GM21515 (cell line): ENCODE data around the gene KLHL28.

Experiments used
- ATAC-seq: cut with Tn5 transposase; IDR thresholded peaks from one replicate; pipeline ENCODE4 v1.9.1; 2021; ENCODE audit not compliant: unreplicated experiment

Gene KLHL28

DNA sequence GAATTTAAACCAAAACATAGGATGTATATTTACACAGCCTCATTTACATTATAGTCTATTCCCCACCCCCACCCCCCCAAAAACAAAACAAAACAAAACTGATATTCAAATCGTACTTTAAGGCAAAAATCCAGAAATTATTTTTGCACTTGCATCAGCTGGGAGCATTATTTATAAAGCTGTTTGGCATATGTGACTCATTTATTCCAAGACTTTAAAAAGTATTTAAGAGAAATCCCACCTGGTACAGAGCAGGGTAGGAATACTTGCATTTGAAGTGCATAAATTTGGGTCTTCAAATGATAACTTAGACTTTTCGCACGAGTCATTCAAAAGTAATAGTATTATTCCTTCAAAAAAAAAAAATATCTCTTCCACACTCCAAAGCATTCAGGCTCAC, 1.1 kb downstream of the KLHL28 start:
- no peak for ATAC-seq

DNA sequence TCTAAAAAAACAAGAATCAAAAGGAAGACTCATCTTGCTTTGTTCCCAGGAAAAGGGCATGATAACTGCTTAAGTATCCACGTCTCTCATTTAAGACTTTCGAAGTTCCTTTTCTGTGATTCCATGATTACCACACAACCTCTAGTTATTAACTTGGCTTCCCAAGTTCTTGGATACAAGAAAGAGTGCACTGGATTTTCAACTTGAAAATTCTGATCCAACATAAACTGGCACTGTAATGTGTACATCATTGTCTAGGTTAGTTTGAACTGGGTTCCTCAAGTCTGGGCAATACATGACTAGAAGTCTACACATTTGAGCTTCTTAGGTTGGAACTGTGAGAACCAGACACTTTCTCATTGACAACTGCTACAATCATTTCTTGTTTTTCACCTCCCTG, 1.6 kb downstream of the KLHL28 start:
- ATAC-seq, result no peak

DNA sequence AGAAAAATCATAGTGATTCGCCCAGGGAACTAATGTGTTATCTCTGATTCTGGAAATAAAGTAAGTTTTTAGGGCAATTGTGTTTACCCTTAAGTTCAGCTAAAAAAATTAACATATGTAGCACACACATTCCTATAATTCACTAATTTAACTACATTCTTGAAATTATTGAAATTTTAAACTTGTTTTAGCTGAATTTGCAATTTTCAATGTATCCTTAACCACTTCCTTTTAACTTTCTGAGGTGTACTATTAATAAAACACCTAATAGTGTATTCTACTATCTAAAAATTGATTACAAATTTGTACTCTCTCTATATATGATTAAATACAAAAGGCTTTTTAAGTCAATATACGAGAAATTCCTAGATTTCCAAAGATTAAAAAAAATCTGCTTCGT, 2.2 kb downstream of the KLHL28 start:
- ATAC-seq, result no peak

DNA sequence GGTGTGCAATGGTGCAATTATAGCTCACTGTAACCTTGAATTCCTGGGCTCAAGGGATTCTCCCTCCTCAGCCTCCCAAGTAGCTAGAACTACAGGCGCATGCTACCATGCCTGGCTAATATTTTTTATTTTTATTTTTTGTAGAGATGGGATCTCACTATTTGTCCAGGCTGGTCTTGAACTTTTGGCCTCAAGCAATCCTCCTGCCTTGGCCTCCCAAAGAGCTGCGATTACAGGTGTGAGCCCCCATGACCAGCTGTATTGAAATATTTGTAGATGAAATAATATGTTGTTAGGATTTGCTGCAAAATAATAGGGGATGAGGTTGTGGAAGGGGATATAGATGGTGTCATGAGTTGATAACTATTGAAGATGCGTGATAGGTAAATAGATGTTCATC, 4.9 kb downstream of the KLHL28 start:
- no peak for ATAC-seq

DNA sequence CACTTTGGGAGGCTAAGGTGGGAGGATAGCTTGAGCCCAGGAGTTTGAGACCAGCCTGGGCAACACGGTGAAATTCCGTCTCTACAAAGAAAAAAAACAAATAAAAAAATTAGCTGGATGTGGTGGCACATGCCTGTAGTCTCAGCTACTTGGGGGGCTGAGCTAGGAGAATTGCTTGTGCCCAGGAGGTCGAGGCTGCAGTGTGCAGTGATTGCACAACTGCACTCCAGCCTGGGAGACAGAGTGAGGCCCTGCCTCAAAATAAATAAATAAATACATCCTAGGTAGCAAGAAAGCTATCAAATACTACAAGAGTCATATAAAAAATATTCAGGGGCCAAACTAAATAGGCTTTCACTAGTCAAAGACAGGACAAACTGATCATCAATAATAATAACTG, 6.2 kb downstream of the KLHL28 start:
- ATAC-seq, result no peak

DNA sequence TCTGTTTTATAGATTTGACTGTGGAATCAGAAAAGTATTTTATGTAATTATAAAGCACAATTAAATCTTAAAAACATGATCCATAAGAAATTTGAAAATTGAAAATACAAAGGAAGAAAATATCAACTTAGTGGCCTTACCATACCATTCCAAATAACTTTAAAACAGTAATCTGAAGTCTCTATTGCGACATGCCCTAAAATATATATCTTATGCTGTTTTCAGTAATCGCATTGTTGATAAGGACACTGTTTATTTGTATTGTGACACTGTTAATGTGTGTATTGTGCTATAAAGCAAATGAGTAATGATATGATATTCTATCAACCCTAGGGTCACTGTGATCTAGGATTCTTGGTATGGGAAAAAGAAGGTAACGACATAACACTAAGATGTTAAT, 7.0 kb downstream of the KLHL28 start:
- ATAC-seq, result no peak

DNA sequence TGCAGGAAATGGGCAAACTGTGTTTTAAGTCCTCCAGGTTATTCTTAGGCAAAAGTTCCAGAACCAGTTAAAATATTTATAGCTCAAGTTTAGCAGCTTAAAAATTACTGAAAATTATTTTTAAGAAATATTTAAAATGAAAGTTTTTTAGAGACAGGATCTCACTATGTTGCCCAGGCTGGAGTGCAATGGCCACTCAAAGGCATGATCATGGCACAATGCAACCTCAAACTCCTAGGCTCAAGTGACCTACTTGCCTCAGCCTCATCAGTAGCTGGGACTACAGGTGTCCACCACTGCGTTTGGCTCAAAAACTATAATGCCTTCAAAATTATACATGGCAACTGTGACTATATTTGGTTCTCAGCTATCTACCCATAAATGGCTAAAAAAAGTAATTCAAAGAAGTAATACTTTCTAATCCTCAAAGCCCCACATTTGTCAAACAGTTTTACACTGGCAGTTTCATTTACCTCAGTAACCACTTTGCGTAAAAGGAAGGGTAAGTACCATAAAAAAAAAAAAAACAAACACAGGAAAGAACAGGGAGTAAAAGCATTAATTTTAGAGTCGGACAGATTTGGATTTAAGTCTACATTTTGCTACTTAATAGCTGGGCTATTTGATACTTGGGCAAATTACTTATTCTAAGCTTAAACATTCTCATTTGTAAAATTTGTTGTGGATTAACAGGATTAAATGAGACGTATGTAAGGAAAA, 9.2 kb downstream of the KLHL28 start:
- ATAC-seq, result no peak

DNA sequence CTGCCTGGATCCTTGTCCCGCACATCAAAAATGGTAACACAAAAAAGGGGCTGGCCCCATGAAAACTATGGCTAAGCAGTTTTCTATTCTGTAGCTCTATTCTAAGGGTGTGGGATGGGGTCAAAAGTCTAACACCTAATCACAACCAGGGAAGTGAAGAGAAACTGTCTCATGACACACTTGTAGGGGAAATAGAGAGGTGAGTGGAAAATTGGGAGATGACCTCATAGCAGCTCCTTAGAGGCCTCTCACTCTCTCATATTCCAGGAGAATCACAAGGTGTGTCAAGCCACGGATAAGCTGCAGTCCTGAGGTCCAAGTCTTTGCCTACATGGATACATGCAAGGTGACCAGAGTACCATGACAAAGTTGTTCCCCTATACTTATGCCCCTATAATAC, 10.7 kb downstream of the KLHL28 start:
- ATAC-seq, result no peak

DNA sequence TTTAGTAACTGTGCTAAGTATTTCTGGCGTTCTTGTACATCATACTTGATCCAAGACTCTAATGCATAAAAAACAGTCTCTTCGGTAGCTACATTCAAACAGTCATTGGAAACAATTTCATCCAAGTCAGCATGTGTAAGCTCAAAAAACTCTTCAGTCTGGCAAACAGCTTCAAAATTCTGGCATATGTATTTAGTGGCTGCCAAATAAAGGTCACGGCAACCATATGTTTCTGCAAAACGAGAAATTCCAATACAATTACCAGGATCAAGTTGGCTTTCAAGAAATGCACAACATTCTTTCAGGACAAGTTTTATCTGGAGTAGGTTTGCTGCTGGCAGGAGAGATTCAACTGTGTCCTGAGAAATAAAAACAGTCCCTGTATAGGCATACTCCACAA, 16.5 kb downstream of the KLHL28 start:
- ATAC-seq, result no peak

DNA sequence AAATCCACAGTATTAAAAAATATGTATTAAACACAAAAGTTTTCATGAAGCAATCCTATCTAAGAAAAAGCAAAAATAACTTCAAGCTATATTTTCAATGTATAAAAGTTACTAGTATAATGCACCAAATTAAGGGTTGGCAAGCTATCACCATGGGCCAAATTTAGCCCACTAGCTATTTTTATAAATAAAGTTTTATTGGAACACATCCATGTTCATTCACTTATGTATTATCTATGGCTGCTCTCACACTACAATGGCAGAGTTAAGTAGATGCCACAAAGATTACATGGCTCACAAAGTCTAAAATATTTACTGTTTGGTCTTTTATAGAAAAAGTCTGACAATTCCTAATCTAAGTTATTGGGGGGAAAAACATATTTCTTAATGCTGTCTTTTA, 17.6 kb downstream of the KLHL28 start:
- no peak for ATAC-seq

DNA sequence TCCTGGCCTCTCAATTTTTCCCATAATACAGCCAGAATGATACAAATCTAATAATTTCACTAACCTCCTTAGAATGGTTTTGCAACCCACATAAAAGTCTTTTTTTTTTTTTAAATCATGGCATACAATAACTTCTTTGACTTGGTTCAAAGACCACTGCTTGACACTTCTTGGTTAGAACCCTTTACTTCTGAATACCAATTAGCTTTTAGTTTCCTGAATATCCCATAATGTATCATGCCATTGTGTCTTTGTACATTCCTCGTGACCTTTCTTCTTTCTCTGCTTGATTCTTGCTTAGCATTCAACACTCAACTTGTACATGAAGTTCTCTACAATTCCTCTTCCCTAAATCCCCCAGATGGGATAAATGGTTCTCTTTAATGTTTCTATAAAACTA, 19.3 kb downstream of the KLHL28 start:
- no peak for ATAC-seq

DNA sequence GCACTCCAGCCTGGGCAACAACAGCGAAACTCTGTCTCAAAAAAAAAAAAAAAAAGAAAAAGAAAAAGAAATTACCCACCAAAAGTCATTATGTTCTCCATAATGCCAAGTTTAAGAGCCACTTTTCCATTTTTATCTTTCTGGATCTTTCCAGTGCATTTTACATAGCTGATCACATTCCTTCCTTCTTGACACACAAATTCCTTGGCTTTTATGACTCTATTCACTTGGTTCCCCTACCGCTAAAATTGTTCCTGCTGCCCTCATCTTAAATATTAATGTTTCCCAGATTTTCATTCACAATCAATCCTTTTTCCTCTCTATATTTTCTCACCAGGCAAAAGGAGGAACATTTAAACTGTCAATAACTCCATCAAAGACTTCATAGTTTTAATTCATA, 20.2 kb downstream of the KLHL28 start:
- no peak for ATAC-seq

DNA sequence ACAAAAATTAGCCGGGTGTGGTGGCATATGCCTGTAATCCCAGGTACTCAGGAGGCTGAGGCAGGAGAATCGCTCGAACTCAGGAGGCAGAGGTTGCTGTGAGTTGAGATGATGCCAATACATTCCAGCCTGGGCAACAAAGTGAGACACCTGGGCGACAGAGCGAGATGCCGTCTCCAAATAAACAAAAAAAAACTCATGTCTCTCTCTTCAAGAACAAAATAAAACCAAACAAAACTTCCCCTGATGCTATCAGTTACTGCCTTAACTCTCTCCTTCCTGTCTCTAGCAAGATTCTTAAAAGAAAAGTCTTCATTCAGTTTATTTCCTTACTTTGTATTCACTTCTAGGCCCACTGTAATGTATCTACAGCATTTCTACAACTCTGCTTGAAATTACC, 20.8 kb downstream of the KLHL28 start:
- no peak for ATAC-seq

DNA sequence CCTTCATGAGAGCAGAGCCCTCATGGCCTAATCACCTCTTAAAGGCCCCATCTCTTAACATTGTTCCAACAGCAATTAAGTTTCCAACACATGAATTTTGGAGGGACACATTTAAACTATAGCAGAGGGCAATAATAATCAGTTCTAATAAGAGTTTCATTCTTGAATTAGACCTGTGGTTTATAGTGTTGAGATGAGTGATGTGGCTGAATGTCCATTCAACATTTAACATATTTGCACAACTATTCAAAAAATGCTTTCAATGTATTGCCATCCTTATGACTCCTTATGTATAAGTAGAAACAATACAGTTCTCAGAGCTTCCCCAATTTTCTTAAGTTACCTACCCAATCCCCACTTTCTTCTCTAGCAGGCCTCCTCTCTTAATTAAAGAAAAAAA, 21.5 kb downstream of the KLHL28 start:
- ATAC-seq, result no peak

DNA sequence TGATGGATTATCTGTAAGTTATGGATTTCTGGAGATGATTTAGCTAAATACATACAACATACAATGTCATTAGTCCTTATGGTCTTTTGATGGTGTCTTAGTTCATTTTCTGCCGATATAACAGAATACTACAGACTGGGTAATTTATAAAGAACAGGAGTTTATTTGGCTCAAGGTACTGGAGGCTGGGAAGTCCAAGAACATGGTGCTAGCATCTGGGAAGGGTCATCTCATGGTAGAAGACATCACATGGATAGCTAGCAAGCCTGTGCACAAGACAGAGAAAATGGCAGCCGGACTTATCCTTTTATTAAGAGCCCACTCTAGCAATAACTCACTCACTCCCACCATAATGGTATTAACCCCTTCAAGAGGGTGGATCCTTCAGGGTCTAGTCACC, 24.2 kb downstream of the KLHL28 start:
- ATAC-seq, result no peak

DNA sequence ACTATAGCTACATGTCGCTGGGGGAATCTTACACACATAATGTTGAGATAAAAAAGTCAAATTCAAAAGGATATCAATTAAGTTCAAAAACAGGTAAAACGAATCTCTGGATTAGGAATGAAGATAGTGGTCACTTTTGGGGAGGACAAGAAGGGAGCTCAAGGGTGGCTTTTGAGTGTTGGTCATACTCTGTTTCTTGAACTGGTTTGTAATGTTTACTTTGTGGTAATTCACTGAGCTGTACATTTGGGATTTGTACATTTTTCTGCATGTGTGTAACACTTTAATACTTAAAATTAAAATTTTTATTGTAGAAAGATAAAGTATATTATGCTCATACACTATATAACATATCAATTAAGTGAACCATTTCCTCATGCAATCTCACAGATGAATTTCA, 26.6 kb downstream of the KLHL28 start:
- no peak for ATAC-seq

DNA sequence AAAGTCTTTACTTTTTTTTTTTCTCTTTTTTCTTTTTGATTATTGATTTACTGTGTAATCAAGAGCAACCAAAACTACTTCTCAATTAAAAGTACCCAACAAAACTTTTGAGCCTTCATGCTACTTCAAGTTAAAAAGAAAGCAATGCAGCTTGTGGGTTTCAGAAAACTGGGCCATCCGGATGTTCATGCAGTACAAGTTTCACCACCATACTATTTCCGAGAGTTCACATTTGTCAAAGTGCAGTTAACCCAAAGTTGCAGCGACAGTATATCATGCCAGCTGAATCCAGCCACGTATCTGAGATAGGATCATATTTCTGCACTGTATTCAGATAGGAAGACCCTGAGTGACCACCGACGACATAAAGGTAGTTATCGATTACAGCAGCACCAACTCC, 33.0 kb downstream of the KLHL28 start:
- no peak for ATAC-seq

DNA sequence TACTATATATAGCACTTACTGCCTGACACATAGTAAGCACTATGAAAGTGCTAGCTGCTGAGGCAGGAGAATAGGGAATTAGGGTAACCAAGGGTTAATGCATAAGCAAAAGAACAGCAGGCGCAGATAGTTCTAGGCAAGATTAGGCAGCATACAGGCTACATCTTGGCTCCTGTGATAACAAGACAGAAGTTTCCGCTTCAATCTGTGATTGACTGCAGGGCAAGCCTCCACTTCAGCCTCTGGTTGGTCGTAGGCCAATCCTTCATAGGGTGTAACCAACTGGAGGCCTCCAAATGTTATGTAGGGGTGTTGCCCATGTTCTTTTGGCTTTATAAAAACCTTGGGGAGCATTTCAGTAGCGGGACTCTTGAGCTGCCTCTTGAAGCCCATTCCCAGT, 46.9 kb downstream of the KLHL28 start:
- no peak for ATAC-seq

DNA sequence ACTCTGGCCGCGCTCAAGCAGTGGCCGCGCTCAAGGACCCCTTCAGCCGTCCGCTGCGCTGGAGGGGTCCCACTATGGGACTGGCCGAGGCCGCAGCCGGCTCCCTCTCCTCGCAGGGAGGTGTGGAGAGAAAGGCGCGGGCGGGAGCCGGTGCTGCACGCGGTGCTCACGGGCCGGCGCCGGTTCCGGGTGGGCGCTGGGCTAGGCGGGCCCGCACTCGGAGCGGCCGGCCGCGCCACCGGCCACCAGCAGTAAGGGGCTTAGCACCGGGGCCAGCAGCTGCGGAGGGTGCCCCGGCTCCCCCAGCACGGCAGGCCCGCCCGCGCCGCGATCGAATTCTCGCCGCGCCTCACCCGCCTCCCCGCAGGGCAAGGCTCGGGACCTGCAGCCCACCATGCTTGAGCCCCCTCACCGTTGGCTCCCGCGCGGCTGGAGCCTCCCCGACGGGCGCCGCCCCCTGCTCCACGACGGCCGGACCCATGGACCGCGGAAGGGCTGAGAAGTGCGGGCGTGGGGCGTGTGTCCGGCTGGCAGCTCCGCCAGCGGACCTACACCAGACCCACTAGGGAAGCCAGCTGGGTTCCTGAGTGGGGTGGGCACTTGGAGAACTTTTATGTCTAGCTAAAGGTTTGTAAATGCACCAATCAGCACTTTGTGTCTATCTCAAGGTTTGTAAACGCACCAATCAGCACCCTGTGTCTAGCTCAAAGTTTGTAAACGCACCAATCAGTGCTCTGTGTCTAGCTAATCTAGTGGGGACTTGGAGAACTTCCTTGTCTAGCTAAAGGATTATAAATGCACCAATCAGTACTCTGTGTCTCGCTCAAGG, 49.5 kb downstream of the KLHL28 start:
- no peak for ATAC-seq

DNA sequence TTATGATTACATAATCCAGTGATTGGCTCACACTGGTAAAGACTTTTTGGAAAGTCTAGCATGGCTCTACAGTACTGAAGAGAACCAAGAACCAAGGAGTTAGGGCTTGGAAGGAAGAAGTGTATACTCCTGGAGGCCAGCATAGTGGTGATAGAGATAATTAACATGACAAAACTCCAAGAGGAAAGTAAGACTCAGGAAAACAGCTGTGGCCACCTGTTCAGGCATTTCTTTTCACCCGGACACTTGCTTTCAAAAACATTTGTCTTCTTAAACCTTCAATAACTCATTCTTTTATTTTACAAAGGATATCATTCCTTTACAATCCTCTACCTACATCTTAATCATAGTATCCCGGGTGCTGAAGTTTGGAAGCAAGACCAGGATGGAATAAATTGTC, 50.9 kb downstream of the KLHL28 start:
- no peak for ATAC-seq

DNA sequence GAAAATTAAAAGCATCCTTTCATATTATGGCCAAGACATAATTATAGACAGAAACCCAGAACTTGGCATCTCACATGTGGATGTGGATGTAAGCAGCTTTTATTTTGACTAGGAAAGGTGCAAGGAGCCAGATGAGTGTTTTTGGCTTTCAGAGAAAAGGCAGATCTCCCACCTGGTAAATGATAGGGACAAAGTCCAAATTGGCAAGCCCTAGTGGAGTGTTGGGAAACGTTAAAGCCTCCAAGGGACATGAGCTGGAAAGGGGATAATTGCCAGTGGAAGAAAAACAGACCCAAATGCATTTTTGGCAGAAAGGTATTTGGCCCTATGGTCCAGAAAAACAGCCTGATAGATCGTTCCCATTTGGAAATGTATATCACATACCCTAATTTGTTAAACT, 60.1 kb downstream of the KLHL28 start:
- ATAC-seq, result no peak

DNA sequence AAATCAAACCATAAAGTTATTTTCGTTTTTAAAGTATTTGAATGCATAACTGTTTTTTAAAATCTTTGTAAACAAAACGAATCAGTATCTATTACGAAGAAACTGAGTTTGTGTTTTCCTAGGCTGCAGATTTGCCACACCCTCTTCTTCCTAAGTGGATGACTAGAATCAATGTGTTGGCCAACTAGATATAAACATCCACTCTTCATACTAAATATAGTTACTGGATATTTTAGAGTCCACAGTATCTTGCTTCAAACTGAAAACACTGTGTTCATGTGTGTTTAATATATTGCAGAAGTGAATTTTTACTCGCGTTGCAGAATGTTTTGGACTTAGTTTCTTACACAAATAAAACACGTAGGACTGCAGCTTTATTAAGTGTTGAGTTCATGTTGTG, 63.2 kb downstream of the KLHL28 start:
- no peak for ATAC-seq

DNA sequence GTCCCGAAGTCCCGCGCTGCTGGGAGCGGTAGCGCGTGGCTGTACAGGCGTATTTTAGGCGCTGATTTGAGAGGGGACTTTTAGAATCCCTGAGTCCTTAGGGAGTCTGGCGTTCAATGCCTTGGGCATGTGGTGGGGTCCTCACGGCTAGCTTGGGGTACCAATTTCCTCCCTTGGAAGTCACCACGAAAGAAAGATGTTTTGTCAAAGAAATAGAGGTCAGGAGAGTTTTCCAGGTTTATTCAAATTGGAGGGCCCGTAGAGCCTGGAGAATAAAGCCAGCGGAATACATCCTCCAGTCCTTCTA, 63.9 kb downstream of the KLHL28 start:
- no peak for ATAC-seq
